Measurements from ENCODE around the gene KRT80.
"Not testable (repeated sequence)": the region's sequence is repeated elsewhere in the genome, so short reads cannot be mapped to it uniquely, and the experiment has no call there.

KRT80 gene

GRCh38 chr12:52191841-52192791 is at the start of gene KRT80:
Gene KRT80, minus strand, starts transcription at chr12:52192014. Its CDS starts 112 bp downstream, at chr12:52191902.
- Histone ChIP-seq H3K27ac (no peak within 1 kb of the TSS), H3K27me3 (ENCODE audit: insufficient read depth, low read depth) (no peaks in the 10 kb centered on the region; the same call in 1 of the 2 replicates), H3K36me3 (ENCODE audit: insufficient read depth) (no peaks in the 10 kb centered on the region), H3K4me1 (ENCODE audit: low read depth, poor library complexity, severe bottlenecking) (peaks cover 10% of the 10 kb centered on the region), H3K4me3 (IDR thresholded peaks at IDR 0.05; ENCODE audit: insufficient read depth, low read depth, low read length) (no peak within 1 kb of the TSS), H3K4me2 (no peak within 1 kb of the TSS), H2AFZ (ENCODE audit: low read depth) (no peak within 1 kb of the TSS), H3K9ac (no peak within 1 kb of the TSS), H4K20me1 (ENCODE audit: insufficient read depth) (no peaks in the 10 kb centered on the region), H3K79me2 (ENCODE audit: insufficient read depth, low read depth) (no peaks in the 10 kb centered on the region)
- no peak for TF ChIP-seq CTCF (conservative IDR thresholded peaks at IDR 0.05; ENCODE audit: low read depth, low read length)

GRCh38 chr12:52241205-52241842 is 49.5 kb upstream of the KRT80 start:
- no peaks in the 10 kb centered on the region for H3K36me3 ChIP-seq (ENCODE audit: insufficient read depth)
- H2AFZ ChIP-seq (ENCODE audit: low read depth): no peak overlapping the region
- TF ChIP-seq CTCF (conservative IDR thresholded peaks at IDR 0.05; ENCODE audit: low read depth, low read length): no peak
- no peak overlapping the region for H3K9ac ChIP-seq
- no peak overlapping the region for H3K27ac ChIP-seq
- H3K4me3 ChIP-seq (IDR thresholded peaks at IDR 0.05; ENCODE audit: insufficient read depth, low read depth, low read length): no peak overlapping the region
- H3K27me3 ChIP-seq (ENCODE audit: insufficient read depth, low read depth): no peaks in the 10 kb centered on the region
- no peaks in the 10 kb centered on the region for H3K79me2 ChIP-seq (ENCODE audit: insufficient read depth, low read depth)
- H4K20me1 ChIP-seq (ENCODE audit: insufficient read depth): no peaks in the 10 kb centered on the region
- H3K4me1 ChIP-seq (ENCODE audit: low read depth, poor library complexity, severe bottlenecking): peaks cover 55% of the 10 kb centered on the region
- no peak overlapping the region for H3K4me2 ChIP-seq

- H3K79me2 ChIP-seq (ENCODE audit: insufficient read depth, low read depth); H3K4me3 ChIP-seq (IDR thresholded peaks at IDR 0.05; ENCODE audit: insufficient read depth, low read depth, low read length); H3K9ac ChIP-seq; H3K27me3 ChIP-seq (ENCODE audit: insufficient read depth, low read depth); H3K36me3 ChIP-seq (ENCODE audit: insufficient read depth); H2AFZ ChIP-seq (ENCODE audit: low read depth); H3K4me2 ChIP-seq; H4K20me1 ChIP-seq (ENCODE audit: insufficient read depth); H3K27ac ChIP-seq: not testable (repeated sequence)
- H3K4me1 ChIP-seq (ENCODE audit: low read depth, poor library complexity, severe bottlenecking): peaks cover 45% of the 10 kb centered on the region
Observed at GRCh38 chr12:52240247-52240646, 48.4 kb upstream of the KRT80 start.

GRCh38 chr12:52239767-52240166 is 48.0 kb upstream of the KRT80 start:
- H3K4me2 ChIP-seq: no peak overlapping the region
- no peak overlapping the region for H3K27ac ChIP-seq
- no peaks in the 10 kb centered on the region for H3K36me3 ChIP-seq (ENCODE audit: insufficient read depth)
- H3K9ac ChIP-seq: no peak overlapping the region
- H4K20me1 ChIP-seq (ENCODE audit: insufficient read depth): no peaks in the 10 kb centered on the region
- no peaks in the 10 kb centered on the region for H3K27me3 ChIP-seq (ENCODE audit: insufficient read depth, low read depth)
- H3K4me3 ChIP-seq (IDR thresholded peaks at IDR 0.05; ENCODE audit: insufficient read depth, low read depth, low read length): no peak overlapping the region
- peaks cover 40% of the 10 kb centered on the region for H3K4me1 ChIP-seq (ENCODE audit: low read depth, poor library complexity, severe bottlenecking)
- H3K79me2 ChIP-seq (ENCODE audit: insufficient read depth, low read depth): no peaks in the 10 kb centered on the region
- no peak overlapping the region for H2AFZ ChIP-seq (ENCODE audit: low read depth)
- no peak for TF ChIP-seq CTCF (conservative IDR thresholded peaks at IDR 0.05; ENCODE audit: low read depth, low read length)

Measured in KMS-11 (cell line).